Mucosa of rectum (tissue), 2 donors: Measurements from ENCODE around the gene WDR27.
"Not testable (repeated sequence)": the region's sequence is repeated elsewhere in the genome, so short reads cannot be mapped to it uniquely, and the experiment has no call there.

Source experiments
- H3K27ac ChIP-seq, 2 donors: one replicate each; pipeline ENCODE4 v1.7.0; 2013; ENCODE audit warnings: inconsistent platforms in 2 of 2, low read depth in 2 of 2, low read length in 2 of 2
- H3K27me3 ChIP-seq, 2 donors: one replicate each; pipeline ENCODE4 v1.7.0; 2013; ENCODE audit warnings: low read length in 2 of 2; ENCODE audit not compliant: control insufficient read depth in 2 of 2, insufficient read depth in 2 of 2
- H3K36me3 ChIP-seq, 2 donors: one replicate each; pipeline ENCODE4 v1.7.0; 2013; ENCODE audit warnings: low read length in 2 of 2; ENCODE audit not compliant: control insufficient read depth in 2 of 2, insufficient read depth in 2 of 2
- H3K4me1 ChIP-seq, 2 donors: one replicate each; pipeline ENCODE4 v1.7.0; 2013; ENCODE audit warnings: low read length in 2 of 2, mild to moderate bottlenecking in 1 of 2; ENCODE audit not compliant: control insufficient read depth in 2 of 2, insufficient read depth in 2 of 2
- H3K4me3 ChIP-seq, 2 donors: one replicate each; pipeline ENCODE4 v1.7.0; 2013; ENCODE audit warnings: low read length in 2 of 2
- H3K9ac ChIP-seq, 2 donors: one replicate each; pipeline ENCODE4 v1.7.0; 2013; ENCODE audit warnings: low read length in 2 of 2, low read depth in 1 of 2, mild to moderate bottlenecking in 1 of 2
- H3K9me3 ChIP-seq, 2 donors: one replicate each; pipeline ENCODE4 v1.7.0; 2013; ENCODE audit warnings: low read length in 2 of 2; ENCODE audit not compliant: control insufficient read depth in 2 of 2
- donor health status: healthy.
- donor health status: Normal muscosa, but diverticular disease.

The WDR27 gene

GRCh38 chr6:169513478-169514193, 188.2 kb downstream of the WDR27 start:
- no peaks in the 10 kb centered on the region for H3K4me1 ChIP-seq

DNA sequence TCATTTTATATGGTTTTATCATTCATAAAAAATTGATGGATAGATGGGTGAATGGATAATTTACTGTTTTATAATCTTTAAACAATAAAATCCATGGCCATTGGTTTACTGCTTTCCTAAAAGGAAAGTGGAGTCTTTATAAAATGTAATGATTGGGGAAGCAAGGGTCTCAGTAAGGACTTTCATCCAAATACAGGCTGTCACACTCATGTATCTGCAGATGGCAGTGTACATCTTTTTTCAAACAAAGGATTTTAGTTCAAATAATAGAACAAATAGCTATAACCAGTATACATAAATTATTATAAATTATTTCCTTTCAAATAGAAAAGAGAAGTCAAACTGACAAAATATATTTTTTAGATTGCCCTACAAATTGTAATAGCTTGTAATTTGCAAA, 190.0 kb downstream of the WDR27 start:
- H3K4me3 ChIP-seq, H3K9me3 ChIP-seq, H3K36me3 ChIP-seq, H3K27ac ChIP-seq, H3K27me3 ChIP-seq, H3K4me1 ChIP-seq, H3K9ac ChIP-seq: not testable (repeated sequence)

More at GRCh38 chr6:169513478-169514193, 188.2 kb downstream of the WDR27 start:
- Histone ChIP-seq H3K27me3 (no peaks in the 10 kb centered on the region), H3K9me3 (peaks cover 0 to 3% of the 10 kb centered on the region in 2 donors), H3K36me3 (no peaks in the 10 kb centered on the region), H3K9ac (no peak overlapping the region), H3K4me3 (no peak overlapping the region), H3K27ac (no peak overlapping the region)

- H3K4me3 ChIP-seq = no peak overlapping the region
- H3K9ac ChIP-seq = no peak overlapping the region
- no peaks in the 10 kb centered on the region for H3K4me1 ChIP-seq
- no peaks in the 10 kb centered on the region for H3K36me3 ChIP-seq
- H3K27ac ChIP-seq = no peak overlapping the region
- no peaks in the 10 kb centered on the region for H3K9me3 ChIP-seq
- H3K27me3 ChIP-seq = no peaks in the 10 kb centered on the region
These were observed 191.0 kb downstream of the WDR27 start for GRCh38 chr6:169510871-169511270.

DNA sequence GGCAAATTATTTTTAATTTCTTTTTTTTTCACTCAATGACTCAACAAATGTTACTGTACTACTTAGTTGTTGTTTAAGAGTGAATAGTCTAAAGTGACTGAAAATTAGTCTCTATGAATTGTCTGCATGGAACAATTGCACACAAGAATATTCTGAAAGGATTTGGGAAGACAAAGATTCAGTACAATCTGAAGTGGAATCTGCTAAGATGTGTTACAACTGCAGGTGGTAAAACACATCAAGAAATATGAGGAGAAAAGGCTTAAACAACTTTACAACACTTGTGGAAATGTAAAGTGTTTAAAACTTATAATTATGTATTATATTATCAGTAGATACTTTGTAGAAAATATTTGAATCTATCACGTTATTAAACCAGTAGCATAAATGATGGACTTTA, 193.4 kb downstream of the WDR27 start:
- Histone ChIP-seq H3K9me3 (no peaks in the 10 kb centered on the region), H3K36me3 (no peaks in the 10 kb centered on the region), H3K9ac (no peak overlapping the region), H3K27ac (no peak overlapping the region), H3K4me1 (no peaks in the 10 kb centered on the region), H3K4me3 (no peak overlapping the region), H3K27me3 (no peaks in the 10 kb centered on the region)

- no peaks in the 10 kb centered on the region for H3K27me3 ChIP-seq
- no peaks in the 10 kb centered on the region for H3K9me3 ChIP-seq
- H3K4me1 ChIP-seq = no peaks in the 10 kb centered on the region
- no peak overlapping the region for H3K27ac ChIP-seq
- H3K9ac ChIP-seq = no peak overlapping the region
- no peak overlapping the region for H3K4me3 ChIP-seq
- H3K36me3 ChIP-seq = no peaks in the 10 kb centered on the region
These were observed 198.2 kb downstream of the WDR27 start for GRCh38 chr6:169503422-169504152.

- Histone ChIP-seq H3K36me3 (no peaks in the 10 kb centered on the region), H3K9ac (no peak overlapping the region), H3K27me3 (no peaks in the 10 kb centered on the region), H3K4me1 (no peaks in the 10 kb centered on the region), H3K4me3 (no peak overlapping the region), H3K9me3 (no peaks in the 10 kb centered on the region), H3K27ac (no peak overlapping the region)
These were observed 199.4 kb downstream of the WDR27 start for GRCh38 chr6:169502445-169502844.

DNA sequence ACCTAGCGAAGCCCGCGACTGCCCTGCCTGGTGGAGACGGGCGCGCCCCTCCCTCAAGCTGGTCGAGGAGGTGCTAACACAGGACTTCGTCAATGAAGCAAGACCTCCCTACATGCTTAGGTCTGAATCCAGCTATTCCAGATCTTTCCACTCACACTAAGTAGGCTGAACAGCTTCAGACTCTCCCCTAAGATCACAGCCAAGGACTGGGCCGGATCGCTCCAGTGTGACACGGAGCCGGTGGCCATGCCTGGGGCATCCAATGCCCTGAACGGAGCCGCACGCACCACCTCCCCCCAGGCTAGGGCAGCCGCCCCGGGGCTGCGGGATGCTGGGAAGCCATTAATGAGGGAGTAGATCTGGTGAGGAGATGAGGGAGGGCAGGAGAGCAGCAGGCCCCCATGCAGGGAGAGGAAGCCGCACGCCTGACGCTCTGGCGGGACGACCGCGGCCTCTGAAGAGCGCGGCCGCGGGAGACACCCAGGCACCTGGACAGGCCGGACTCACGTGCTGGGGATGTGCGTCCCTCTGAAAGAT, 200.0 kb downstream of the WDR27 start:
- no peaks in the 10 kb centered on the region for H3K4me1 ChIP-seq
- H3K27ac ChIP-seq = no peak overlapping the region
- no peaks in the 10 kb centered on the region for H3K9me3 ChIP-seq
- no peaks in the 10 kb centered on the region for H3K36me3 ChIP-seq
- H3K9ac ChIP-seq = no peak overlapping the region
- H3K27me3 ChIP-seq = no peaks in the 10 kb centered on the region
- no peak overlapping the region for H3K4me3 ChIP-seq

DNA sequence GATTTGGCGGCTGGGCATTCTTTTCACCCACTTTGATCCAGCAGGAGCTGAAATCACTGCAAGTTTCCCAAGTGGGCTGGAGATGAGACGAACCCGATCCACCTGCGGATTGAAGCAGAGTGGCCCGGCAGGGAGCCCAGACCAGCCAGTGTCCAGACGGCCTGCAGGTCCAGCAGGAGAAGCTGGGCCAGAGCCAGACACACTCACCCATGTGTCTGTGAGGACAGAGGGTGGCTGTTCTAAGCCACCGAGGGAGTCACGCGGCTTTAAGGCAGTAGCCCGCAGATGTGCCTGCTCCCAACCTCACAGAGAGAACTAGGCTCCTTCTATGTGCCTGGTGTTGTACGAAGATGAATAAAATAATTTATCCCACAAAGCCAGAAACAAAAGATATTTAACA, 200.7 kb downstream of the WDR27 start:
- Histone ChIP-seq H3K36me3 (no peaks in the 10 kb centered on the region), H3K4me1 (no peaks in the 10 kb centered on the region), H3K9me3 (no peaks in the 10 kb centered on the region), H3K9ac (no peak overlapping the region), H3K27me3 (no peaks in the 10 kb centered on the region), H3K27ac (no peak overlapping the region), H3K4me3 (no peak overlapping the region)

- Histone ChIP-seq H3K9ac (no peak overlapping the region), H3K27ac (no peak overlapping the region), H3K9me3 (no peaks in the 10 kb centered on the region), H3K36me3 (no peaks in the 10 kb centered on the region), H3K27me3 (no peaks in the 10 kb centered on the region), H3K4me1 (no peaks in the 10 kb centered on the region), H3K4me3 (no peak overlapping the region)
These were observed 201.1 kb downstream of the WDR27 start for GRCh38 chr6:169500688-169501087.

DNA sequence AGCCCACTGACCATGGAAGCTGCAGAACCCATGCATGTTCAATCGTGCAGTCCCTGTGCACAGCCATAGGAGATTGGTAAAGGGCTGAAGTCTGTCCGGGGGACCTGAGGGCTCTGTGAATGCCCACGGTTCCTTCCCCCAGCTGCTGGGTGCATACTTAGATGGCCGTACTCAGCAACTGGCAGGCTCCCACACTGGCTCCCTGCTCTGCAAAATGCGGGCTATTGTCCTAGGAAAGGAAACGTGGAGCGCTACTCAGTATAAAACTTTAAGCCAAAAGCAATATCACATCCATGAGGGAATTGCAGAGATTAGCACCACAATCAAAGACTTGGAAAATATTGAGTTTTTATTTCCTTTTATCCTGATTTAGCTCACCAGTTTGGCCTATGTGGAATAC, 202.0 kb downstream of the WDR27 start:
- no peak overlapping the region for H3K27ac ChIP-seq

More for the DNA sequence above, 202.0 kb downstream of the WDR27 start:
- Histone ChIP-seq H3K9ac (no peak overlapping the region), H3K4me3 (no peak overlapping the region), H3K9me3 (no peaks in the 10 kb centered on the region), H3K36me3 (no peaks in the 10 kb centered on the region), H3K27me3 (no peaks in the 10 kb centered on the region), H3K4me1 (no peaks in the 10 kb centered on the region)
